DND-41 (cell line): ENCODE results near the gene INKA2.

Experiments used
- ATAC-seq: fragments of 200-7000 bp; cut with Tn5 transposase; 3 replicates; pipeline ENCODE4 v1.9.1; 2021; ENCODE audit warnings: low read depth; ENCODE audit not compliant: insufficient read depth
- DNase-seq: peaks from one replicate; pipeline ENCODE4 v3.0.0-alpha.2; 2020
- H2AFZ ChIP-seq: 2 replicates; pipeline ENCODE4 v1.6.0; 2012; ENCODE audit warnings: low read depth, low read length
- H3K27ac ChIP-seq: 2 replicates; pipeline ENCODE4 v1.5.1; 2012; ENCODE audit warnings: low read length, inconsistent platforms
- H3K27me3 ChIP-seq: fragments of 200-600 bp; sonication (generic); 2 replicates; pipeline ENCODE4 v1.6.0; 2012; ENCODE audit warnings: low read length, mild to moderate bottlenecking, inconsistent platforms; ENCODE audit not compliant: insufficient read depth, poor library complexity
- H3K36me3 ChIP-seq: 2 replicates; pipeline ENCODE4 v1.5.1; 2012; ENCODE audit warnings: low read length, inconsistent platforms; ENCODE audit not compliant: insufficient read depth
- H3K4me1 ChIP-seq: 2 replicates; pipeline ENCODE4 v1.5.1; 2012; ENCODE audit warnings: mild to moderate bottlenecking, low read length; ENCODE audit not compliant: insufficient read depth
- H3K4me2 ChIP-seq: 2 replicates; pipeline ENCODE4 v1.6.0; 2012; ENCODE audit warnings: mild to moderate bottlenecking, moderate library complexity, low read length, inconsistent platforms; ENCODE audit not compliant: insufficient read depth
- H3K4me3 ChIP-seq, 2 experiments: fragments of 200-600 bp in 1 of 2; shearing (Covaris generic) in 1 of 2; 2 replicates each; pipeline ENCODE4 v1.5.1; 2012 to 2016; ENCODE audit warnings: inconsistent platforms in 2 of 2, low read length in 2 of 2, mild to moderate bottlenecking in 2 of 2, low read depth in 1 of 2, moderate library complexity in 1 of 2
- H3K79me2 ChIP-seq: 2 replicates; pipeline ENCODE4 v1.6.0; 2012; ENCODE audit warnings: low read length, inconsistent platforms; ENCODE audit not compliant: insufficient read depth
- H3K9ac ChIP-seq: 2 replicates; pipeline ENCODE4 v1.6.0; 2012; ENCODE audit warnings: low read depth, mild to moderate bottlenecking, inconsistent platforms, low read length, moderate library complexity
- H3K9me3 ChIP-seq: 2 replicates; pipeline ENCODE4 v1.5.1; 2012; ENCODE audit warnings: low read length, moderate library complexity, mild to moderate bottlenecking, inconsistent platforms; ENCODE audit not compliant: insufficient read depth, severe bottlenecking
- H4K20me1 ChIP-seq: 2 replicates; pipeline ENCODE4 v1.6.0; 2012; ENCODE audit warnings: low read length; ENCODE audit not compliant: insufficient read depth
- CTCF ChIP-seq: IDR thresholded peaks from 2 replicates; pipeline ENCODE4 v1.5.1; 2012; ENCODE audit warnings: borderline replicate concordance, low read length, moderate library complexity, mild to moderate bottlenecking; ENCODE audit not compliant: poor library complexity, severe bottlenecking; ENCODE audit errors: extremely low read depth
- EZH2 ChIP-seq: IDR thresholded peaks from 3 replicates; pipeline ENCODE4 v1.6.1; 2012; ENCODE audit warnings: borderline replicate concordance, low read depth, mild to moderate bottlenecking, moderate library complexity, low read length, inconsistent platforms; ENCODE audit not compliant: severe bottlenecking

INKA2 gene

DNA sequence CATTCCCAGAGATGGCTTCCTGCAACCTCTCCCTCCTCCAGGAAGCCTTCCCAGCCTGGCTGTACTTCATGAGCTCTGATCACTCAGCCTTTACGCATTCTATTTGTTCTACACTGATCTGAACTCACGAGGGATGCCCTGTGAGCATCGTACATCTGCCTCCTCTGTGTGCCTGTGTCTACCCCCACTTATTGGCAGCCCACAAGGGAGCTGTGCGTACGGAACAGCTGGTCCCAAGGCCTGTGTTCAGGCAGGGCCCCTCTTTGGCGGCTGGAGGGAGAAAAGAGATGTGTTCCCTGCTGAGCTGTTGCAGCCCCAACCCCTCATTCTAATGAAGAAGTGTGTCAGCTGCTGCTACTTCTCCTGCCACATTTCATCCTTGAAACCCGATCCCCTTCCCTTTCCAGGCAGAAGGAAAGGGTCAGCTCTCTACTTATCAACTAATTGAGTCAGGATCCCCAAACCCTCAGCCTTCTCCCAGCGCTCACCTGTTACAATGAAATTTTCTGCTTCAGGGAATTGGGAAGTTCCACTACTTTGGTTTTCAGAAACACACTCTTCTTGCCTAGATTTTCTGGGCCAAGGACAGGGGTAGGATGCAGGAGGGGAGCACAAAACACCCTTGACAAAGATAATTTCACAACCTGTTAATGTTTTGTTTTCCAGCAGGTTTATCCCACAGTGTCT lies 3.2 kb downstream of the INKA2 start:
- H4K20me1 ChIP-seq, result peaks cover 13% of the 10 kb centered on the region; the same call in 1 of the 2 replicates
- ATAC-seq (no peak), DNase-seq (no peak)
- H3K27ac ChIP-seq, result no peak overlapping the region
- no peak overlapping the region for H3K9ac ChIP-seq
- no peak overlapping the region for H3K4me2 ChIP-seq
- H2AFZ ChIP-seq, result no peak overlapping the region
- H3K9me3 ChIP-seq, result no peaks in the 10 kb centered on the region
- H3K79me2 ChIP-seq, result no peaks in the 10 kb centered on the region
- no peak overlapping the region for H3K4me3 ChIP-seq
- H3K27me3 ChIP-seq, result peaks cover 9% of the 10 kb centered on the region
- TF ChIP-seq CTCF (no peak), EZH2 (no peak)
- H3K36me3 ChIP-seq, result no peaks in the 10 kb centered on the region
- peaks cover 31% of the 10 kb centered on the region for H3K4me1 ChIP-seq

- no peaks in the 10 kb centered on the region for H3K36me3 ChIP-seq
- TF ChIP-seq EZH2, result no peak
- no peak for TF ChIP-seq CTCF
- H2AFZ ChIP-seq, result no peak overlapping the region
- H3K27ac ChIP-seq, result no peak overlapping the region
- no peak overlapping the region for H3K4me2 ChIP-seq
- ATAC-seq (no peak), DNase-seq (no peak)
- H3K4me3 ChIP-seq, result no peak overlapping the region
- H3K4me1 ChIP-seq, result peaks cover 31% of the 10 kb centered on the region
- H3K9me3 ChIP-seq, result no peaks in the 10 kb centered on the region
- peaks cover 9% of the 10 kb centered on the region for H3K27me3 ChIP-seq
- peaks cover 13% of the 10 kb centered on the region; the same call in 1 of the 2 replicates for H4K20me1 ChIP-seq
- H3K9ac ChIP-seq, result no peak overlapping the region
- H3K79me2 ChIP-seq, result no peaks in the 10 kb centered on the region
These were observed 3.9 kb downstream of the INKA2 start for GRCh38 chr1:111735321-111735720.

GRCh38 chr1:111734856-111735255 lies 4.3 kb downstream of the INKA2 start:
- no peak overlapping the region for H3K4me2 ChIP-seq
- no peak overlapping the region for H3K27ac ChIP-seq
- no peak for ATAC-seq
- DNase-seq, result no peak
- no peaks in the 10 kb centered on the region for H3K9me3 ChIP-seq
- no peaks in the 10 kb centered on the region for H3K36me3 ChIP-seq
- H3K27me3 ChIP-seq, result peaks cover 6% of the 10 kb centered on the region
- TF ChIP-seq CTCF, result no peak
- no peak overlapping the region for H3K9ac ChIP-seq
- H2AFZ ChIP-seq, result no peak overlapping the region
- peaks cover 13% of the 10 kb centered on the region; the same call in 1 of the 2 replicates for H4K20me1 ChIP-seq
- peaks cover 27% of the 10 kb centered on the region for H3K4me1 ChIP-seq
- H3K79me2 ChIP-seq, result no peaks in the 10 kb centered on the region
- no peak overlapping the region for H3K4me3 ChIP-seq
